Astrocyte (in vitro differentiated cells and primary cell): Measurements from ENCODE around the gene ALX1. TPM values are rescaled to one million over a fixed set of nuclear protein-coding genes. Genes with fewer than 3 reads are reported as not detected.

Experiments used
- DNase-seq: peaks from one replicate; pipeline ENCODE4 v3.0.0-alpha.2; 2010; ENCODE audit warnings: low read depth
- FAIRE-seq: peaks from 2 replicates; lab custom pipeline; 2011; peaks lifted over from hg19 to GRCh38; lab: Jason Lieb, UNC
- H2AFZ ChIP-seq: 2 replicates; pipeline ENCODE4 v1.6.0; 2012; ENCODE audit warnings: low read depth, low read length, inconsistent platforms
- H3K27ac ChIP-seq: 2 replicates; pipeline ENCODE4 v1.5.1; 2011; ENCODE audit warnings: low read depth, low read length, inconsistent platforms
- H3K27me3 ChIP-seq: 2 replicates; pipeline ENCODE4 v1.6.0; 2011; ENCODE audit warnings: low read length, inconsistent platforms; ENCODE audit not compliant: insufficient read depth
- H3K36me3 ChIP-seq: 2 replicates; pipeline ENCODE4 v1.5.1; 2011; ENCODE audit warnings: low read length, inconsistent platforms; ENCODE audit not compliant: insufficient read depth
- H3K4me1 ChIP-seq: 2 replicates; pipeline ENCODE4 v1.5.1; 2011; ENCODE audit warnings: low read length, inconsistent platforms; ENCODE audit not compliant: insufficient read depth
- H3K4me2 ChIP-seq: 2 replicates; pipeline ENCODE4 v1.6.0; 2012; ENCODE audit warnings: low read length, inconsistent platforms
- H3K4me3 ChIP-seq: 2 replicates; pipeline ENCODE4 v1.5.1; 2011; ENCODE audit warnings: low read depth, mild to moderate bottlenecking, low read length, inconsistent platforms; ENCODE audit not compliant: insufficient read depth
- H3K79me2 ChIP-seq: 2 replicates; pipeline ENCODE4 v1.6.0; 2012; ENCODE audit warnings: mild to moderate bottlenecking, low read length, inconsistent platforms; ENCODE audit not compliant: insufficient read depth
- H3K9ac ChIP-seq: 2 replicates; pipeline ENCODE4 v1.6.0; 2012; ENCODE audit warnings: mild to moderate bottlenecking, low read length, inconsistent platforms
- H3K9me3 ChIP-seq: 2 replicates; pipeline ENCODE4 v1.5.1; 2012; ENCODE audit warnings: low read depth, mild to moderate bottlenecking, low read length, inconsistent platforms; ENCODE audit not compliant: insufficient read depth
- H4K20me1 ChIP-seq: 2 replicates; pipeline ENCODE4 v1.6.0; 2012; ENCODE audit warnings: low read length, inconsistent platforms; ENCODE audit not compliant: insufficient read depth
- H3K27ac Mint-ChIP-seq: one replicate; pipeline ENCODE4 v1.8.0; 2021; ENCODE audit warnings: mild to moderate bottlenecking, mixed read lengths; ENCODE audit not compliant: unreplicated experiment
- H3K27me3 Mint-ChIP-seq: one replicate; pipeline ENCODE4 v1.8.0; 2021; ENCODE audit warnings: low read depth, mixed read lengths; ENCODE audit not compliant: unreplicated experiment
- H3K36me3 Mint-ChIP-seq: one replicate; pipeline ENCODE4 v1.8.0; 2021; ENCODE audit warnings: low read depth, mixed read lengths; ENCODE audit not compliant: unreplicated experiment
- H3K4me1 Mint-ChIP-seq: one replicate; pipeline ENCODE4 v1.8.0; 2021; ENCODE audit warnings: low read depth, mixed read lengths; ENCODE audit not compliant: unreplicated experiment
- H3K4me3 Mint-ChIP-seq: one replicate; pipeline ENCODE4 v1.8.0; 2021; ENCODE audit warnings: mild to moderate bottlenecking, moderate library complexity, mixed read lengths; ENCODE audit not compliant: unreplicated experiment
- H3K9me3 Mint-ChIP-seq: one replicate; pipeline ENCODE4 v1.8.0; 2021; ENCODE audit warnings: mild to moderate bottlenecking, mixed read lengths; ENCODE audit not compliant: unreplicated experiment
- CTCF ChIP-seq: IDR thresholded peaks from 2 replicates; pipeline ENCODE4 v1.5.1; 2011; ENCODE audit warnings: low read depth, mild to moderate bottlenecking, inconsistent platforms, low read length, moderate library complexity; ENCODE audit not compliant: insufficient read depth
- EZH2 ChIP-seq: IDR thresholded peaks from 2 replicates; pipeline ENCODE4 v1.6.1; 2012; ENCODE audit warnings: mild to moderate bottlenecking, low read length, inconsistent platforms; ENCODE audit not compliant: insufficient read depth
- total RNA-seq: library from RNA; stranded (reverse); gene quantifications from 2 replicates; pipeline ENCODE4 v1.2.1, GENCODE V29; 2021

ALX1 gene
- total RNA-seq, 1 donor from 2014 or later, result 1.4 TPM

- H3K4me1 ChIP-seq, result peaks cover 15% of the 10 kb centered on the region
- DNase-seq (no peak), FAIRE-seq (no peak)
- H3K36me3 Mint-ChIP-seq, result no peaks in the 10 kb centered on the region
- peak overlapping the region; percentile 66 for H3K9ac ChIP-seq
- H3K4me1 Mint-ChIP-seq, result no peaks in the 10 kb centered on the region
- H3K9me3 Mint-ChIP-seq, result peaks cover 6% of the 10 kb centered on the region
- peaks cover 45% of the 10 kb centered on the region for H3K27me3 Mint-ChIP-seq
- no peaks in the 10 kb centered on the region for H3K9me3 ChIP-seq
- H3K4me3 Mint-ChIP-seq, result peak overlapping the region; percentile 99
- H3K27ac ChIP-seq, result no peak overlapping the region
- peaks cover 80% of the 10 kb centered on the region for H3K27me3 ChIP-seq
- H3K79me2 ChIP-seq, result no peaks in the 10 kb centered on the region
- peak overlapping the region; percentile 77 for H2AFZ ChIP-seq
- H3K27ac Mint-ChIP-seq, result peak overlapping the region; percentile 85
- no peaks in the 10 kb centered on the region for H3K36me3 ChIP-seq
- peak overlapping the region; percentile 65 for H3K4me3 ChIP-seq
- H4K20me1 ChIP-seq, result no peaks in the 10 kb centered on the region
- peak overlapping the region; percentile 95 for H3K4me2 ChIP-seq
- TF ChIP-seq CTCF (no peak), EZH2 (no peak)
These were observed 413 bp upstream of the ALX1 start for GRCh38 chr12:85279449-85280164.

- Histone ChIP-seq H3K9me3 (no peaks in the 10 kb centered on the region), H4K20me1 (no peaks in the 10 kb centered on the region), H3K79me2 (no peaks in the 10 kb centered on the region), H3K36me3 (no peaks in the 10 kb centered on the region), H3K4me1 (peaks cover 15% of the 10 kb centered on the region), H3K9ac (peak overlapping the region; percentile 66), H3K4me3 (peak overlapping the region; percentile 65), H3K27ac (no peak overlapping the region), H3K4me2 (peak overlapping the region; percentile 95), H3K27me3 (peaks cover 69% of the 10 kb centered on the region), H2AFZ (no peak overlapping the region)
- H3K27ac Mint-ChIP-seq, result peak overlapping the region; percentile 85
- FAIRE-seq (no peak), DNase-seq (no peak)
- no peaks in the 10 kb centered on the region for H3K36me3 Mint-ChIP-seq
- H3K4me1 Mint-ChIP-seq, result no peaks in the 10 kb centered on the region
- H3K4me3 Mint-ChIP-seq, result peak overlapping the region; percentile 99
- TF ChIP-seq CTCF (no peak), EZH2 (no peak)
- peaks cover 6% of the 10 kb centered on the region for H3K9me3 Mint-ChIP-seq
- peaks cover 34% of the 10 kb centered on the region for H3K27me3 Mint-ChIP-seq
These were observed 1.1 kb downstream of the ALX1 start for GRCh38 chr12:85280984-85281630.
